ENCODE data around the gene TMEM120A.

The TMEM120A gene

DNA sequence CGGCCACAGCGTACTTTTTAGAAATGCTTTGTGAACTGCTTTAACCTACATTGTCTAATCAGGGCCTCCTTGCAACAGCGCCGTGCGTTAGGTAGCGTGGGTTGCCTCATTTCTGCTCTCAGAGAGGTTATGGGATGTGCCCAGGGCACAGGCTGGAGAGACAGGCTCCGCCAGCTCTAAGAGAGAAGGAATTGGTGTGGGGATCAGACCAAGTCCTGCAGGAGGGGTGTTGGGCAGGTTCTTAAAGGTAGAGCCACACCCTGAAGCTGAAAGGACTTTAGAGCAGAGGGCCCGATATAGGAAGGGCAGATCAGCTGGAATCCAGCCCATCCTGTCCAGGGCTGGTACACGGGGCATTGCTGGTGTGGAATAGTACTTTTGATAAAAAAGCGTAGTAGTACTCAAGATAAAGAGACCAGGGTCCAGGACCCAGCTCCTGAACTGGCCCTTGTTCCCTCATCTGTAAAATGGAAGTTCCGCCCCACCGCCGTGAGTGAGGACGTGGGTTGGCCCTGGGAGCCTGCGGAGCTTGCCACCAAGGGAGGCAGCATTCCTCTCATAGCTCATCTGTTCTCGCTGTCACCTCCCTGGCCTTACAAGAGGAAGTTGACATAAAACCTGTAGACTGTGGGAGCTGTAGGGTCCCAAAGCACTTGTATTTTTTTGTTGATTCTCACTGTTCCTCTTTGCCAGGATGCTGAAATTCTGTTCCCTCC, 37.2 kb downstream of the TMEM120A start:
- no peak for DNase-seq

DNA sequence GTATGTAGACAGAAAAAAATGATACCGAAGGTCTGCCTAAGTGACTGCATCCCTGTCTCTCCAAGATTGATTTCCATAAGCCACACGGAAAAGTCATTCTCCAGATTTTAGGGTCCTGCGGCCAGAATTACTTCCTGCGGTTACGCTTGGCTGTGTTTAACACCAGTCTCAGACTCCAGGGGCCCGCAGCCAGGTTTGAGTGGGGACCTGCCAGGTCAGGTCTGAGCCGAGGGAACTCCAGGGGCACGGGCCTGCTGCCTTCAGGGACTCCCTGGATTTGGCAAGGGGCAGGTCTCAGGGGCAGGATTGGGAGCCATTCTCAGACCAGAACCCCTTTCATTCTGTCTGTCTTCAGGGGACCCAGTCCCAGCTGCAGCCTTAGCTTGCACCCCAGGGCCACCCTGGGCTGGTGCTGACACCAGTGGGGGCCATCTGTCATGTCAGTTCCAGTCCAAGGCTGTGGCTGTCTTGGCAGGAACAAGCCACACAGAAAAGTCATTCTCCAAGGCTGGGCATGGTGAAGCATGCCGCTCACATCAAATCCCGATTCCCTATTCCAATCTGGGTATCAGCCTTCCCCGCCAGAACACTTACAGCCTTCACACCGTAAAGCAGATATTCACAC, 39.0 kb downstream of the TMEM120A start:
- no peak for DNase-seq

DNA sequence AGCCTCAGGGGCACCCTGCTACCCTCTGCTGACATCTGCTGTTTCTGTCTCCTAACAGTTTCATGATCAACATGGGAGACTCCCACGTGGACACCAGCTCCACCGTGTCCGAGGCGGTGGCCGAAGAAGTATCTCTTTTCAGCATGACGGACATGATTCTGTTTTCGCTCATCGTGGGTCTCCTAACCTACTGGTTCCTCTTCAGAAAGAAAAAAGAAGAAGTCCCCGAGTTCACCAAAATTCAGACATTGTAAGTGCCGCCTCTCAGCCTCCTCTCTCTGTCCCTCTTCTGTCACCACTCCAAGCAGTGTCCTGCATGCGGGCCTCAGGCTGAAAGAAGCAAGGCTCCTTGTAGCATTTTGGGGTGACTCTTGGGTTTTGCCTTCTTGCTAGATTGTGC, 40.5 kb downstream of the TMEM120A start:
- DNase-seq: no peak

DNA sequence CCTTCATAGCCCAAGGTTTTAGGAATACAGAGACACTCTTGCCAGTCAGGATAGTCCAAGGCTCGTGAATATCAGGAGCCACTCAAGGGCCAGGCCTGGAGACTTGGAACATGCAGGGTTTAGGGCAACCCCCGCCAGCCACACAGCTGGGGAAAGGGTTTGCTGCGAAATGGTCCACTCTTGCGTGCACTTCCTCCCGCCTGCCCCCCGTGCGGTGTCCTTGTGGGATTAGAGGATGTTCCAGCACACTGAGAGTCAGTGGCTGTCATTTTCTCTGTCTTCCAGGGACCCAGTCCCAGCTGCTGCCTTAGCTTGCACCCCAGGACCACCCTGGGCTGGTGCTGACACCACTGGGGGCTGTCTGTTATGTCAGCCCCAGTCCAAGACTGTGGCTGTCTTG, 41.0 kb downstream of the TMEM120A start:
- DNase-seq: no peak

DNA sequence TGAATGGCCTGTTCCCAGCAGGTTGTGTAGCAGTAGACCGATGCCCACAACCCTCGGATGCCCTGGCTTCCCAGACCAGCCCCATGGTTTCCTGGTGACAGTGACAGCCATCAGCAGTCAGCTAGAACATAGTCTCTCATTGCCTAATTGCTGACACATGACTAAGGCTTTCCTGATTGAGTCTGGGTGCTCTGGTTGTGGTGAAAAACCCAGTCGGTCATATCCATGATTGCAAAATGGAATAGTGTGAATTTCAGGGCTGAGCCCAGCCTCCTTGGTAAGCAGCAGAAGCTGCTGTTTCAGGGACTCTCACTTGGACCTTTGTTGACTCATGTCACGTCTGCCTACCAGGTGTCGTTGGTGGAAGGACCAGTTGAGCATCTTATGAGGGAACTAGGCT, 42.9 kb downstream of the TMEM120A start:
- no peak for DNase-seq

DNA sequence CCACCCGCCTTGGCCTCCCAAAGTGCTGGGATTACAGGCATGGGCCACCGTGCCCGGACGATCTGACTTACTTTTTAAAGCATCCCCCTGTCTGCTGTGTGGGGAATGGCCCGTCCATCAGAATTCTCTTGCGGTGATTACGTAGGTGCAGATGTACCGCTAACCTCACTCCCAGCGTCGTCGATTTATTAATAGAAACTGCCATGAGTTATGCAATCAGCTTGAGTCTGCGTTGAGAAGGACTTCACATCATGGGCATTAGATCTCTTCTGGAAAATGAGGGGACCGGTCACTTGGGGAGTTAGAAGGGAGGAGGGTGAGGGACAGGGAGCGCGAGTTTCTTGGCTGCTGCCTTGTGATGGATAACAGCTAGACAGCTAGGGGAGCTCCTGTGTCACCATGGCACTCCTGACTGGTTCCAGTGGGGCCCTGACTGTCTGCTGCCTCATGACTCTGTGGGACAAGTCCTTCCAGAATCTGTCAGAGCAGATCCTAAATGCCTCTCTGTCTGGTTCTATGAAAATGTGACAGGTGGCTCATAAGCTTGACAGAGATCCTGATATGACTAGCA, 44.2 kb downstream of the TMEM120A start:
- DNase-seq: no peak

DNA sequence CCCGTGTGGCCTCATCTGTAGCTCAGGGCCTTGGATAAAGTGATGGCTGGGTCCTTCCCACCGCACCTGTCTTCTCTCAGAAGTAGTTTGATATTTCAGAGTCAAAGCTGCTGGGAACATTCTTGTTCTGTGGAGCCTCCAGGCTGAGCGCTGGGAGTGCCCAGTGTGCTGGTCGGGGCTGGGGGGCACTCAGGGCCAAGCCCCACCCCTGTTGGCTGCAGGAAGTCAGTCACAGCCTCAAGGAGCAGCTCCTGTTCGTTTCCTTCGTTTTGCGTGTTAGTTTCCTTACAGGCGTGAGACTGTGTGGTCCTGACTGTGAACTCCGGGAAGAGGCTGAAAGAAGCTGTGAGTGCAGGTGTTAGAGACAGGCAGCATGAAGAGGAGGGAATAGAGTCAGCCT, 46.2 kb downstream of the TMEM120A start:
- no peak for DNase-seq

DNA sequence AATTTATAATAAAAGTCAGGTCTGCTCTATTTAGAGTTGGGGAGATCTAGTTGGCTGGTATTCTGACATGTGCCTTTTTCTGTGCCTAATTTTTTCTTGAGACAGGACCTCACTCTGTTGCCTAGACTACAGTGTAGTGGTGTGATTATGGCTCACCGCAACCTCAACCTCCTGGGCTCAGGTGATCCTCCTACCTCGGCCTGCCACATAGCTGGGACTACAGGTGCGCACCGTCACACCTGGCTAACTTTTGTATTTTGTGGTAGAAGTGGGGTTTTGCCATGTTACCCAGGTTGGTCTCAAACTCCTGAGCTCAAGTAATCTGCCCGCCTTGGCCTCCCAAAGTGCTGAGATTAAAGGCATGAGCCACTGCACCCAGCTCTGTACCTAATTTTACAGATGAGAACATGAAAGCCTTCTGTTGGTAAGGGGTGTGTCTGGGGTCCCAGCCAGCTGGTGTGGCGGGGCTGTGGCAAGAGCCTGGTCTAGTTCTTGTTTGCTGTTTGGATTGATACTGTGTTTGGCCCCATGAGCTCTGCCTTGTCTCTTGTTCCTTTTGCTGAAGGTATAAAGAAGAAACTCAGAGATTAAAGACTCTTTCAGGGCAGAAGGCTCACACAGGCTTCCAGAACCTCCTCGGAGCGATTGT, 48.1 kb downstream of the TMEM120A start:
- no peak for DNase-seq

DNA sequence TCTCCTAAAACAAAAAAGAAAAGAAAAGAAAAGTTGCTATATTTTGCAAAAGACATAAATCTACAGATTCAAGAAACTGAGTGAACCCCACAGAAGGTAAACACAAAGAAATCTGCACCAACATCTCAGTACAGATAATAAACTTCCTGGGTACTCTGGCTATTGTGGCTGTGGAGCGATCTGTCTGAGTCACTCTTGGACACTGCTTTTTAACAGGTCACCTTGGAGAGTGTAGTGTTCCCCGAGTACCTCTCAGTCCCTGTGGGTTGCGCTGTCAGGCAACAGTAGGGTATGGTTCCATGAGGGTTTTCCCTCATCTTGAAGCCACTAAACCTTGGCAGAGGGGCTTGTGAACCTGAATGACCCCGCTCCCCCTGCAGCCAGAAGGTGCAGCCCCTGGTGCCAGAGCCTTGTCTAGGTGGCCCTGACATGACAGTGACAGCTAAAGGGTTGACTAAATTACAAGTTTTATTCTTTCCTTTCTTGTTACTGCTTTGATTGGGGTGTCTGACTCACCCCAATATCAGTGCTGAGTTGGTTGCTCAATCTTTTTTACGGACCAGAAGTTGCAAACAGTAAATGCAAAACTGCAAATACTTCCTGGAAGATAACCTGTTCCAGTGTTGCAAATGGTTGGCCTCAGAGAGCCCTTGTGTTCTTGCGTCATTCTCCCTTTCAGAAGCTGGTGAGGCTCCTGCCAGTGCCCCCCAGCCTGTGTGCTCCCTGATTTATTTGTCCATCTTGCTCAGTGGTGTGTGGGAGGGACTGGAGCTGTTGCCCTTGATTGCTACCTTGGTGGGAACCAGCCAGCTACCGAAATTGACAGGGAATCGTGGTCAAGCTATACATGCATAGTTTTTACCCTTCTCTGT, 48.9 kb downstream of the TMEM120A start:
- DNase-seq: no peak

DNA sequence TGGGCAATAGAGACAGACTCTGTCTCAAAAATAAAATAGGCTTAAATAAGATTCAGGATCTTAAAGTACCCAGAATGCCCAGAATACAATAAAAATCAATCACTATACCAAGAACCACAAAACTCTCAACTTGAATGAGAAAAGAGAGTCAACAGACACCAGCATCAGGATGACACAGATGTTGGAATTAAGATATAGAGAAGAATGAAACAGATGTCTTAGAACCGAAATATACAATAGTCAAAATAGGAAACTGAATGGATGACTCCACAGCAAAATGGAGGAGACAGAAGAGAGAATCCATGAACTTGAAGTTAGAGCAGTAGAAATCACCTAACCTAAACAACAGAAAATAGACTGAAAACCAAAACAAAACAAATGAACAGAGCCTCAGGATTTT, 49.9 kb downstream of the TMEM120A start:
- no peak for DNase-seq

DNA sequence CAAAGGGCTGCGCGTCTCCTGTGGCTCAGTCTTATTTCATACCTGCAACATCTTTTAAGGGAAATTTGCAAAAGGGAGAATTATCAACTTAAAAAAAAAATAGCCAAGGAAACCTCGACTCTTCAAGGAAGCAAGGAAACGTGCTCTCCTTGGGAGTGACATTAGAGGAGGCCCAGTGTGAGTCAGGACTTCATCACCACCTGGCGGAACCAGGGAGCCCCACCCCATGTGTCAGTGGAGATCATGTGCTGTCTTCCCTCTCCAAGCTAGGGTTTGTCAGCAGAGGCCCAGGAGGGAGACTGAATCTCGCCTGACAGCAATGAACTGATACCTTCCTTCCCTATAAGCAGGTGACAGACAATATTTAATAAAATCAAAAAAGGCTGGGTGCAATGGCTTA, 50.5 kb downstream of the TMEM120A start:
- no peak for DNase-seq

DNA sequence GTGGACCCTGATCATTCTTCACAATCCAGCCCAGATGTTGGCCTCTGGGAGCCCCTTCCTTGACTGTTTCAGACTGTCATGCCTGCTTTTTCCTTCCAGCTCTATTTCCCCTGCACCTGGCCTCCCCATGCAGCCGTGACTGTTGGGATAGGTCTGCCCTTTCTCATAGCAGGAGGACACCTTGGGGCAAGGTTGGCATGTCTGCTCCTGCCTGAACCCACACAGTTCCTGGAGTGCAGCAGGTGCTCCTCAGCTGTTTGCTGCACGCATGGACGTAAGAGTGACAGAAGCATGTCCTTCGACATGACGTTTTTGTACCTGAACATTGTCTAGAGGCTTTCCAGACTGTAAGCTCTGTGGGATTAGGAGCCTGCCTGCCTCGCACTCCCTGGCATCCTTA, 55.5 kb downstream of the TMEM120A start:
- DNase-seq: no peak

DNA sequence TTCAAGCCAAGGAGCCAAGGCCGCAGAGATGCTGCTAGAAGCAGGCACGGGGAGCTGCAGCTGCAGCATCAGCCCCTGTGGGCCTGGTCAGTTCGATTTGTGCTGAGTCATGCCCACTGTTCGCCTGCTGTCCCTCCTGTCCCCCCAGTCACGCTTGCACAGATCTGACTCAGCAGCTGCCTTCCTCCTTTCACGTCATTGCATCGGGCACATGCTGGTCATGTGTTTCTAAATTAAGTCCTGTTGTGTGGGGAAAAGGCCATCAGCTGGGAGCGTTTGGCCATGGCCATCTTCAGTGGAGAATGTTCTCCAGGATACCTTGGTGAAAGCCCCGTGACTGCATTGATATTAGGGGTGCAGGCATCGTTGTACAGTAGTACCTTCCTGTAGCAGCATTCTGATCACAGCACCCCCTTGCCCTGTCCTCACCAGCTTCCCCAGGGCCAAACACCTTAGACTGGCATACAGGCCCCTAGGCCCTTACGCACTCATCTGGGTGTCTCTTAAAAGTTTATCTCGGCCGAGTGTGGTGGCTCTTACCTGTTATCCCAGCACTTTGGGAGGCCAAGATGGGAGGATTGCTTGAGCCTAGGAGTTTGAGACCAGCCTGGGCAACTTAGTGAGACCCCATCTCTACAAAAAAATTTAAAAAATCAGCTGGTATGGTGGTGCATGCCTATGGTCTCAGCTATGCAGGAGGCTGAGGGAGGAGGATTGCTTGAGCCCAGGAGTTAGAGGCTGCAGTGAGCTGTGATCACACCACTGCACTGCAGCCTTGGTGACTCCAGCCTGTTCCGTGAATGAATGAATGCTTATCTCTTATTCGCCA, 56.2 kb downstream of the TMEM120A start:
- DNase-seq: no peak

All from CD4-positive, alpha-beta T cell treated with Interleukin-12 subunit alpha and Interleukin-12 subunit beta, for 1 hour (primary cell).